T1000 (cell line): ENCODE measurements around the gene TSPO.

Source experiments
- DNase-seq: peaks from one replicate; lab custom pipeline; 2025; ENCODE audit warnings: mixed read lengths; lab: John Stamatoyannopoulos, UW

The TSPO gene

GRCh38 chr22:43202326-43202725, 51.0 kb downstream of the TSPO start:
- DNase-seq = no peak

DNA sequence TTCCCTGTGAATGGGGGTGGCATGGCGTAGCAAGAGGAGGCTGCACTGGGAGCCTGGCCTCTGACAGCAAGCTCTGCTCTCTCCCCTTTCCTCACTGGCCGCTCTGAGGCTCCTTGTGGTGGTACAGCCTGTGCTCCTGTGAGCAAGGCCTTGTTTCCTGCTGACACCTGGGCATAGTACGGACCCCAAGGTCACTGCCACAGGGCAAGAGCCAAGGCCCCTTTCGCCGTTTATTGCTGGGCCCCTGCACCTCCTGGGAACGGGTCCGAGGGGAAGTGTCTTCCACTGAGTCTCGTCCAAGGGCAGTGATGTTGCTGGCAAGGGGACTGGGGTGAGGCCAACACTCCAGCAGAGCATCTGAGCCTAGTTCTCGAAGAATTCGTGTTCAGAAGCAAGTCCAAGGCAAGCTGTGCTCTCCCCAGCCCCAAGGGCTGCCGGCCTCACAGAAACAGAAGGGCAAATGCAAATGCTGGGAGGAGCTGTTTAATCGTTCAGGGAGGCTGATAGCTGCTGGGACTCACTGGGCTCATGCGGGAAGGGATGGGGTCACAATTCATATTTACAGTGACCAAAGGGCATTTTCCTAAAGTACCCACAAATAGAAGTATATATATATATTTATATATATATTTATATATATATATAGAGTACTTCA, 51.5 kb downstream of the TSPO start:
- DNase-seq = no peak

DNA sequence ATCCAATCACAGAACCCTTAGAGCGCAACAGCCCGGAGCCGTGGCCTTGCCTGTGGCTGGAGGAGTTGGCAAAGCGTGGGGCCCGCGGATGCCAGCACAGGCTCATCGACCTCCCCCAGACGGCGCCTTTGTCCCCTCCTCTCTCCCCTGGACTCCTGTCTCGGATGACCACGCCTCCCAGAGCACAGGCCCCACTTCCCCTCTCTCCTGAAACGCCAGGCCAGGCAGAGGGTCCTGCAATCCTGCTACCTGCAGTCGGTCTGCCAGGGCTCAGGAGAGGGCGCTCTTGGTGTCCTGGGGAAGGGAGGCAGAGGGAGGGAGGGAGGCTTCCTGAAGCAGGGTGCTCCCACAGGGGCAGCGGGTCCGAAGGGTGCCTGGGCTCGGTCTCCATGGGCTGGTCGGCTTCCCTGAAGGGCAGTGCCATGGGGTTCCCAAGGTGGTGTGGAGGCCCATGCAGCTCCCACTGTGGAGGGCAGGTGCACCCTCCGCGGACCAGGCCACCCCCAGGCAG, 52.2 kb downstream of the TSPO start:
- DNase-seq = no peak

GRCh38 chr22:43205261-43205691, 53.9 kb downstream of the TSPO start:
- no peak for DNase-seq

- DNase-seq = no peak
Measured at GRCh38 chr22:43205748-43206508, 54.6 kb downstream of the TSPO start.

DNA sequence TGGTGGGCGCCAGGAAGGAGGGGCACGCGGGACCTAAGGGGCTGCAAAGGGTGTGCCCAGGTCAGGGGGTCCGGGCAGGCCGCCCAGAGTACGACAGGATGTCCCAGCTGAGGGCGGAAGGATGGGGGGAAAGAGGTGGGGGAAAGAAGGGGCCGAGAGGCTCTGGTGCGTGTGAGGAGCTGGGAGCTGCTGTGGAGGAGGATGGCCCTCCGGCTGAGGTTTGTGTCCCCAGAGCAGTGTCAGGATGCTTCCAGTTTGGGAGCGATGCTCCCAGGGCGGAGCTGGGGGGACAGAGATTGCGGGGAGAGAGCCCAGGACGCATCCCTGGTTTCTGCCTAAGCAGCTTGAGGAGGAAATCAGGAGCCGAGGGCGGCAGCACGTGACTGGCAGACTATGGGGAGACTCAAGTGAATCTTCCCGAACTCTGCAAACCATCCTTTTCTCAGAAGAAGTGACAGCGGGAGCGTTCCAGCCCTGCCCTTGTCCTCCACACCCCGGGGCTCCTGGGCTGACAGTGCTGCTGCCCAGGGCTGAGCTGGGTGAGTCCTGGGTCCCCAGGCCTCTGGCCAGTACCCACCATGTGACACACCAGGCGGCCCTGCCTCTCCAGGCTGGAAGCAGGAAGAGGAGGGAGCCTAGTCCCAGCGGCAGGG, 55.3 kb downstream of the TSPO start:
- DNase-seq = no peak

DNA sequence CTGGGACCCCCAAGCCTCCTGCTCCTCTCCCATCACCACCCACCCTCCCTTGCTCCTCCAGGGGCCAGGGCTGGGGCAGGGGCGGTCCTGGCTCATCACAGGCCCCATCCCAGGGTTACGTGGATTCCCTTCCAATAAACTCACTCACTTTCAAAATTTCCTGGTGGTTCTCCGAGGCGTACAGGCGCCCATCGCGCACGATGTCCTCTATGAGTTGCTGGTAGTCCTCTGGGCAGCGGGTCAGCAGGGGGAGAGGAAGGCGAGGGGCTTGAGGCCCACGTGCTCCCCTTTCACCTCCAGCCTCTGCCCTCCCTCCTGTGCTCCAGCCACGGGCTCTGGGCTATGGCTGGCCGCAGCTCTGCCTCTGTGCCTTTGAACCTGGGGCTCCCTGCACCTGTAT, 56.0 kb downstream of the TSPO start:
- no peak for DNase-seq

GRCh38 chr22:43207849-43208702, 56.7 kb downstream of the TSPO start:
- DNase-seq = no peak

DNA sequence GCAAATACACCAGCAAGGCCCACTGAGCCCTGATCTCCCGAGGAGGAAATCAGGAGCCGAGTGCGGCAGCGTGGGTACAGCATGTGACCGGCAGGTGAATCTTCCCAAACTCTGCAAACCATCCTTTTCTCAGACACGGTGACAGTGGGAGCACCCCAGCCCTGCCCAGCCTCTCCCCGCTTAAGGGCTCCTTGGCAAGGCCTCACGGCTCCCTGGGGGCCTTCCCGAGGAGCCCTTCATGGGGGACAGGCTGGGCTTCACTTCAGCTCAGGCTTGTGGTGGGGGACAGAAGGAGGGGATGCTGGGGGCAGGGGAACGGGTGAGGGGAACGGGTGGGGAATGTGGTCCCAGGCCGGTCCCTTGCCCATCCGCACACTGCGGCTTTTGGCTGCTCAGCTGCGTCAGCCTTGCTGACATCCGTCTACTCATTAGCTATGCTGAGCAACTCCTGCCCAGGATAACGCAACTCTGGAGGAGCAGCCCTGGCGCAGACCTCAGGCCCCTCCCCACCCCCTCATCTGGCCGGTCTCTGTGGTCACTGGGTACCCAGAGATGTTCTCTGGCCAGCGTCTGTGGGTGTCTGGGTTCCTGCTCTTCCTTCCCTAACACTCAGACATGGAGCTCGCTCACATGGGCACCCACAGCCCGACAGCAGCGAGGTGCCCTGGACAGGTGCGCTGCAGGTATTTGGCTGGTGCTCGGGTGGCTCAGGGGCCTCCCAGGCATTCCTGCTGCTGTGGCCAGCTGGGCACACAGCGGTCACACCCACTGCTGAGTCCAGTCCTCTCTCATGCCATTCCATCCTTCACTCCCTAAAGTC, 57.6 kb downstream of the TSPO start:
- no peak for DNase-seq

GRCh38 chr22:43209523-43209890, 58.1 kb downstream of the TSPO start:
- no peak for DNase-seq

GRCh38 chr22:43209971-43210370, 58.6 kb downstream of the TSPO start:
- no peak for DNase-seq

DNA sequence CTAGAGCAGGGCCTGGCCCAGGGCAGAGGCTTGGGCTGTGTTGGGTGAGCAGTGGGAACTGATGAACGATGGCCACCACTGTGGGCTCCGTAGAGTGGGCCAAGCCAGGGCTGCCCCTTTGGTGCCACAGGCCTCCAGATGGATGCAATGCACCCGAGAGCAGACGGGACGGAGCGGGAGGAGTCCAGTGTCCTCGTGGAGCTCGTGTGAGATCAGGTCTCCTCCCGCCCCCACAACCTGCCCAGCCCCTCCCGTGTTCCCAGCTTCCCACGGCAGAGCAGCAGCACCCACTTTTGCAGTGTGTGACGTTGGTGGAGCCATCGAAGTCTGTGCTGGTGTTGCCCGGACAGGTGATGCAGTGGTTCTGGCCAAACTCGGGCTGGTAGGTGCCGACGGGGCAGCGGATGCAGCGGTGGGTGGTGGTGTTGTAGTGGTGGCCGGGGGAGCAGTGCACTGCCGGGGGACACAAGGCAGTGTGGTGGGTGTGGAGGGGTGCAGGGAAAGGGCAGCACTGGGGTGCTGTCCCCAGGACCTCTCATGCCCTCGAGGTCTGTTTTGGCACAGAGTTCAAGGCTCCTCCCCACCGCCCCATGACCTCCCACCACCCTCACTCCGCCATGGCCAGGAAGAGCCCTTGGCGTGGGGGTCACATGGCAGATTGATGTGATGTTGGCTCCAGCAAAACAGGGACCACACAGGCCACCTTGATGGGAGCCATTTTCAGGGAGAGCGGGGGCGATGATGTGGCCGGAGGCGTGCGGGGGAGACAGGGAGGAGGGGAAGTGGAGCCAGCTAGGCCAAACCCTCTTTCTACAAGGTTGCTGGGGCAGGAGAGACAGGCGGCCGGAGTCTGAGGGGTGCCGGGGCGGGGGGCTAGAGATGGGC, 59.5 kb downstream of the TSPO start:
- no peak for DNase-seq

- no peak for DNase-seq
Measured at GRCh38 chr22:43211941-43212433, 60.6 kb downstream of the TSPO start.

GRCh38 chr22:43212434-43212952, 61.1 kb downstream of the TSPO start:
- DNase-seq = no peak
